Panc1 (cell line): ENCODE results near the gene NPB. TPM values are rescaled to one million over a fixed set of nuclear protein-coding genes. Genes with fewer than 3 reads are reported as not detected.

Experiments
- ATAC-seq: fragments of 200-7000 bp; cut with Tn5 transposase; 2 replicates; pipeline ENCODE4 v1.9.1; 2020; ENCODE audit warnings: mild to moderate bottlenecking, moderate library complexity
- BruUV-seq: library from RNA; stranded (reverse); fragments of 400-500 nt; replicated peaks from 2 replicates; lab custom pipeline; 2021; lab: Mats Ljungman, UMichigan
- CTCF ChIA-PET: fragments of 300-600 bp; sonication (Branson Sonifier 250); formaldehyde crosslinking; loops from one replicate; lab custom pipeline; 2022; ENCODE audit warnings: antibody characterized with exemption; lab: Charles Lee
- POLR2A ChIA-PET: fragments of 300-600 bp; sonication (Branson Sonifier 250); formaldehyde crosslinking; loops from one replicate; lab custom pipeline; 2022; ENCODE audit warnings: antibody characterized with exemption; lab: Charles Lee
- DNase-seq: peaks from one replicate; pipeline ENCODE4 v3.0.0-alpha.2; 2010; ENCODE audit warnings: low read depth, low spot score
- H3K27ac ChIP-seq: 2 replicates; pipeline ENCODE4 v1.5.1; 2011; ENCODE audit warnings: mild to moderate bottlenecking, low read length, inconsistent platforms
- H3K27me3 ChIP-seq: fragments of 200-500 bp; sonication (Bioruptor generic); 2 replicates; pipeline ENCODE4 v1.6.0; 2014; ENCODE audit warnings: low read length, inconsistent platforms; ENCODE audit not compliant: control insufficient read depth, insufficient read depth
- H3K36me3 ChIP-seq: fragments of 200-500 bp; sonication (Bioruptor generic); 2 replicates; pipeline ENCODE4 v1.5.1; 2014; ENCODE audit warnings: inconsistent platforms, mild to moderate bottlenecking, low read length, moderate library complexity; ENCODE audit not compliant: control insufficient read depth, insufficient read depth
- H3K4me1 ChIP-seq: 2 replicates; pipeline ENCODE4 v1.5.1; 2011; ENCODE audit warnings: inconsistent platforms, mild to moderate bottlenecking, low read length, moderate library complexity; ENCODE audit not compliant: control insufficient read depth, insufficient read depth
- H3K4me3 ChIP-seq, 2 experiments: 2 replicates each; pipeline ENCODE4 v1.5.1; 2011 to 2012; ENCODE audit warnings: low read depth in 2 of 2, low read length in 2 of 2, mild to moderate bottlenecking in 2 of 2, inconsistent platforms in 1 of 2, moderate library complexity in 1 of 2
- H3K9me3 ChIP-seq: fragments of 200-500 bp; sonication (Bioruptor generic); 2 replicates; pipeline ENCODE4 v1.5.1; 2014; ENCODE audit warnings: low read depth, mild to moderate bottlenecking, inconsistent platforms, low read length, moderate library complexity; ENCODE audit not compliant: control insufficient read depth, insufficient read depth
- POLR2AphosphoS5 ChIP-seq: IDR thresholded peaks from 2 replicates; pipeline ENCODE4 v1.6.1; 2012; ENCODE audit warnings: mild to moderate bottlenecking, low read depth, low read length, moderate library complexity
- SIN3A ChIP-seq: IDR thresholded peaks from 2 replicates; pipeline ENCODE4 v1.6.1; 2012; ENCODE audit warnings: low read depth, mild to moderate bottlenecking, low read length, moderate library complexity, borderline replicate concordance; ENCODE audit not compliant: insufficient read depth
- TCF7L2 ChIP-seq: IDR thresholded peaks from 2 replicates; pipeline ENCODE4 v1.6.1; 2011; ENCODE audit warnings: mild to moderate bottlenecking, low read depth, low read length, inconsistent platforms
- in situ Hi-C: cut with HindIII; loops from 2 replicates; pipeline ENCODE4 v1.10.0; 2016; ENCODE audit warnings: low sequenced_read_pairs, low pct_unique_long_range_greater_than_20kb
- intact Hi-C: fragments of 100-400 bp; cut with micrococcal nuclease; formaldehyde crosslinking; loops from one replicate; pipeline ENCODE4 v1.10.0; 2022; ENCODE audit not compliant: unreplicated experiment
- total RNA-seq: library from RNA; stranded (reverse); gene quantifications from one replicate; pipeline ENCODE4 v1.2.1, GENCODE V29; 2021; ENCODE audit not compliant: unreplicated experiment
- TF ChIP-seq, protein P1 (sequence below), 2 experiments: IDR thresholded peaks; 2 replicates each; pipeline ENCODE4 v1.6.1; 2011 to 2012; ENCODE audit warnings: low read depth in 2 of 2, control low read depth in 1 of 2, low read length in 1 of 2, mild to moderate bottlenecking in 1 of 2, moderate library complexity in 1 of 2; ENCODE audit not compliant: insufficient read depth in 1 of 2
- TF ChIP-seq, protein P2 (sequence below): fragments of 450-650 bp; IDR thresholded peaks from 2 replicates; pipeline ENCODE4 v1.5.1; 2017; ENCODE audit warnings: mild to moderate bottlenecking

Gene NPB
- total RNA-seq, 1 experiment from 2014 or later: 3.9 TPM

DNA sequence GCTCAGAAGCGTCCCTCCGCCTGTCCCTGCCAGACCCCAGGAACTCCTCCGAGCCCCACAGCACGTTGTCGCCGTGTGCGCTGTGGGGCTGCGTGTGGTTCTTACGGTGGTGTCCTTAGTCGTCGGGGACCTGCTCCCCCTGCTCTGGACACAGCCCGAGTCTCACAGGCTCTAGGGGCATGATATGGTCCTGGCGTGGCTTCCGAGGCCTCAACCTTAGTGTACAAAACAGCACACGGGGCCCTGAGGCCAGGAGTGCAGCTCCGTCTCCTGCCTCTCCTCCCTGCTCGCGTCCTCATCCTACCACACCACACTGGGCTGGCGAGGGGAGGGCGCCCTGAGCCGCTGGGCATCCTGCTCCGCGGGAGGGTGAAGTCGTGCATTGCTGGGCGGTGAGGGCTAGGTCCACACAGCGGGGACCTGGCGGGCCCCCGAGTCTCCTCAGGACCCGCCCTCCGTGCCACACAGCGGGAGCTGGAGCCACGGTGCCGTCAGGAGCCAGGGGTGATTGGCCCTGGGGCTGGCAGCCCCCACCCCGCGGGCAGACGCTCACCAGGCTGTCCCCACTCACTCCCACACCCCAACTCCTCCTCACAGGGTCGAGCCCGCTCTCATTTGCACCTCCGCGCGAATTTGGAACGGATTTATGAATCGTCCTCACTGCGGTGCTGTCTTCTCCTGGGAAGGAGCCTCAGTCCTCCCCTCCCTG, 26.7 kb downstream of the NPB start:
- intact Hi-C loops (no loop called here), in situ Hi-C loops (no loop called here)
- peak; percentile 15 for ATAC-seq
- ChIA-PET CTCF (interaction anchor here (0.6 kb wide), 1 partner anchor 36 kb away, joined by 3 read pairs; no protein-coding TSS in a partner anchor), POLR2A (no interaction called here)
- no peak for DNase-seq
- Histone ChIP-seq H3K4me1 (peaks cover 48% of the 10 kb centered on the region), H3K27me3 (no peaks in the 10 kb centered on the region), H3K36me3 (no peaks in the 10 kb centered on the region; the same call in 1 of the 2 replicates), H3K4me3 (peak overlapping the region; percentile 61 to 79), H3K9me3 (no peaks in the 10 kb centered on the region), H3K27ac (peak overlapping the region; percentile 85)
- no TSS peak for BruUV-seq
- TF ChIP-seq, protein P1, sequence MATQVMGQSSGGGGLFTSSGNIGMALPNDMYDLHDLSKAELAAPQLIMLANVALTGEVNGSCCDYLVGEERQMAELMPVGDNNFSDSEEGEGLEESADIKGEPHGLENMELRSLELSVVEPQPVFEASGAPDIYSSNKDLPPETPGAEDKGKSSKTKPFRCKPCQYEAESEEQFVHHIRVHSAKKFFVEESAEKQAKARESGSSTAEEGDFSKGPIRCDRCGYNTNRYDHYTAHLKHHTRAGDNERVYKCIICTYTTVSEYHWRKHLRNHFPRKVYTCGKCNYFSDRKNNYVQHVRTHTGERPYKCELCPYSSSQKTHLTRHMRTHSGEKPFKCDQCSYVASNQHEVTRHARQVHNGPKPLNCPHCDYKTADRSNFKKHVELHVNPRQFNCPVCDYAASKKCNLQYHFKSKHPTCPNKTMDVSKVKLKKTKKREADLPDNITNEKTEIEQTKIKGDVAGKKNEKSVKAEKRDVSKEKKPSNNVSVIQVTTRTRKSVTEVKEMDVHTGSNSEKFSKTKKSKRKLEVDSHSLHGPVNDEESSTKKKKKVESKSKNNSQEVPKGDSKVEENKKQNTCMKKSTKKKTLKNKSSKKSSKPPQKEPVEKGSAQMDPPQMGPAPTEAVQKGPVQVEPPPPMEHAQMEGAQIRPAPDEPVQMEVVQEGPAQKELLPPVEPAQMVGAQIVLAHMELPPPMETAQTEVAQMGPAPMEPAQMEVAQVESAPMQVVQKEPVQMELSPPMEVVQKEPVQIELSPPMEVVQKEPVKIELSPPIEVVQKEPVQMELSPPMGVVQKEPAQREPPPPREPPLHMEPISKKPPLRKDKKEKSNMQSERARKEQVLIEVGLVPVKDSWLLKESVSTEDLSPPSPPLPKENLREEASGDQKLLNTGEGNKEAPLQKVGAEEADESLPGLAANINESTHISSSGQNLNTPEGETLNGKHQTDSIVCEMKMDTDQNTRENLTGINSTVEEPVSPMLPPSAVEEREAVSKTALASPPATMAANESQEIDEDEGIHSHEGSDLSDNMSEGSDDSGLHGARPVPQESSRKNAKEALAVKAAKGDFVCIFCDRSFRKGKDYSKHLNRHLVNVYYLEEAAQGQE (IDR thresholded peaks at IDR 0.05; ENCODE audit: insufficient read depth in 1 of 2, low read depth in 2 of 2, low read length in 1 of 2): no peak; a peak in 1 of 4 replicates
- no peak for TF ChIP-seq POLR2AphosphoS5
- no peak; the same call in 1 of the 2 replicates for TF ChIP-seq SIN3A
- TF ChIP-seq, protein P2, sequence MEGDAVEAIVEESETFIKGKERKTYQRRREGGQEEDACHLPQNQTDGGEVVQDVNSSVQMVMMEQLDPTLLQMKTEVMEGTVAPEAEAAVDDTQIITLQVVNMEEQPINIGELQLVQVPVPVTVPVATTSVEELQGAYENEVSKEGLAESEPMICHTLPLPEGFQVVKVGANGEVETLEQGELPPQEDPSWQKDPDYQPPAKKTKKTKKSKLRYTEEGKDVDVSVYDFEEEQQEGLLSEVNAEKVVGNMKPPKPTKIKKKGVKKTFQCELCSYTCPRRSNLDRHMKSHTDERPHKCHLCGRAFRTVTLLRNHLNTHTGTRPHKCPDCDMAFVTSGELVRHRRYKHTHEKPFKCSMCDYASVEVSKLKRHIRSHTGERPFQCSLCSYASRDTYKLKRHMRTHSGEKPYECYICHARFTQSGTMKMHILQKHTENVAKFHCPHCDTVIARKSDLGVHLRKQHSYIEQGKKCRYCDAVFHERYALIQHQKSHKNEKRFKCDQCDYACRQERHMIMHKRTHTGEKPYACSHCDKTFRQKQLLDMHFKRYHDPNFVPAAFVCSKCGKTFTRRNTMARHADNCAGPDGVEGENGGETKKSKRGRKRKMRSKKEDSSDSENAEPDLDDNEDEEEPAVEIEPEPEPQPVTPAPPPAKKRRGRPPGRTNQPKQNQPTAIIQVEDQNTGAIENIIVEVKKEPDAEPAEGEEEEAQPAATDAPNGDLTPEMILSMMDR: no peak
- no peak for TF ChIP-seq TCF7L2

DNA sequence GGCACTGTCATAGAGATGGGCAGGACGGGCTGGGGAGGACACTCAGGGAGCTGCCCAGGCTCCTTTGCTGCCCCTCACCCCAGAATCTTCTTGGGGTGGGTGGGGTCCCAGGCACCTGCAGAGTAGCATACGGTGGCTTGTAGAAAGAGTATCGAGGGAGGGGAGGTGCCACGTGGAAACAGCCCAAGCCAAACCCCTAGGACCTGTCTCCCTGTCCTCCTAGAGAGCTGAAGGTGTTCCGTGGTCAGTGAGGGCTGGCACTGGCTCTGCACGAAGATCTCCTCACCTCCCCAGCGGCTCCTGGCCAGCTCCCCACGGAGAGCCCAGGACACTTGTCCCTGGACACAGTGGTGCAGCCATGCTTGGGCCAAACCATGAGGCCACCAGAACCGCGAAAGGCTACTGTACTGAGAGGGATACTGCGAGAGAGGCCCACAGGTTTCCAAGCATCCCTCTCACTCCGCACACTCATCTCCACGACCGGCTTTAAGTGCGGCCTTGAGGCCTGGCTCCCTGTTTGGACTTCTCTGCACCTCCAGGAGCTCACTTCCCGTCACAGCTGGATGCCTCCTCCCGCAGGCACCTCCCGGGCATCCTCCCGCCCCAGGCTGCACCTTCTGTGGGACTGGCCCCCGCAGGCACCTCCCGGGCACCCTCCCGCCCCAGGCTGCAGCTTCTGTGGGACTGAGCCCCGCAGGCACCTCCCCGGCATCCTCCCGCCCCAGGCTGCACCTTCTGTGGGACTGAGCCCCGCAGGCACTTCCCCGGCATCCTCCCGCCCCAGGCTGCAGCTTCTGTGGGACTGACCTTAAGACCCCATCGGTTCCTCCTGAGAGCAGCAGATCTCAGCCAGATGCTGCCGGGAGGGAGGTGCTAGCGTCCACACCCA, 27.5 kb downstream of the NPB start:
- DNase-seq: no peak
- ChIA-PET POLR2A (interaction anchor here (0.6 kb wide), 1 partner anchor 32 kb away, joined by 3 read pairs; no protein-coding TSS in a partner anchor), CTCF (interaction anchor here (0.6 kb wide), 2 partner anchors 37 to 90 kb away, joined by 3 to 5 read pairs; no protein-coding TSS in a partner anchor)
- Histone ChIP-seq H3K4me1 (peaks cover 40% of the 10 kb centered on the region), H3K27ac (peak overlapping the region; percentile 85; the same call in 1 of the 2 replicates), H3K9me3 (no peaks in the 10 kb centered on the region), H3K4me3 (peak overlapping the region in 1 of 2 experiments; percentile 79; a peak in 3 of 4 replicates), H3K27me3 (no peaks in the 10 kb centered on the region), H3K36me3 (no peaks in the 10 kb centered on the region; the same call in 1 of the 2 replicates)
- no peak for ATAC-seq
- intact Hi-C loops: no loop called here
- in situ Hi-C loops: no loop called here
- TF ChIP-seq SIN3A (no peak), TCF7L2 (no peak), POLR2AphosphoS5 (no peak)
- TF ChIP-seq, protein P1 (IDR thresholded peaks at IDR 0.05; ENCODE audit: insufficient read depth in 1 of 2, low read depth in 2 of 2, low read length in 1 of 2): no peak
- TF ChIP-seq, protein P2: no peak
- BruUV-seq: no TSS peak
